GM19193 (cell line): Measurements from ENCODE around the gene TMEM179.

ENCODE experiments used
- POLR2A ChIP-seq: IDR thresholded peaks from 4 replicates; pipeline ENCODE4 v1.6.1; 2011; ENCODE audit not compliant: insufficient read depth, insufficient read length; ENCODE audit errors: extremely low read depth

TMEM179 gene

DNA sequence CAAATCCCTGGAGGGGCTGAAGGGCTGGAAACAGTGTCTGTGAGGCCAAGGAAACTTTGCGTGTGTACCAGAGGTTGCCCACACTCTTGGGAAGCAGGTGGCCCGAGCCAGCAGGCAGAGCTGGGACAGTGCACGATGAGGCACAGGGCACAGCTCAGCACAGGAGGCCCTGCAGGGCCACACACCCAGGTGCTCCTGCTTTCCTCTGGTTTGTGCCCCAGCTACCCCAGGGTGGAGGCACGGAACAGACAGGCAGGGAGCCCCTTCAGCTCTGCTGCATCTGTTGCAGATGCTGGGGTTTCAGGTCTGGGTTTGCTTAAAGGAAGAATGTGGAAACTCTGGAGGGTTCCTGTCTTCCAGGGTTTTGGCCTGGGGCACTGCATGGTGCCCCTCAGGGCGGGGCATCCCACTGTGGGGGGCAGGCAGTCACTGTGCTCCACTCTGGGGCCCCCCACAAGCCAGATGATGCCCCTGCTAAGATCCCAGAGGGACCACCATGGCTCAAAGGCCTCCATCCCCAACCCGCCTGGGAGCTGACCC is 8.6 kb downstream of the TMEM179 start:
- TF ChIP-seq POLR2A, result no peak

DNA sequence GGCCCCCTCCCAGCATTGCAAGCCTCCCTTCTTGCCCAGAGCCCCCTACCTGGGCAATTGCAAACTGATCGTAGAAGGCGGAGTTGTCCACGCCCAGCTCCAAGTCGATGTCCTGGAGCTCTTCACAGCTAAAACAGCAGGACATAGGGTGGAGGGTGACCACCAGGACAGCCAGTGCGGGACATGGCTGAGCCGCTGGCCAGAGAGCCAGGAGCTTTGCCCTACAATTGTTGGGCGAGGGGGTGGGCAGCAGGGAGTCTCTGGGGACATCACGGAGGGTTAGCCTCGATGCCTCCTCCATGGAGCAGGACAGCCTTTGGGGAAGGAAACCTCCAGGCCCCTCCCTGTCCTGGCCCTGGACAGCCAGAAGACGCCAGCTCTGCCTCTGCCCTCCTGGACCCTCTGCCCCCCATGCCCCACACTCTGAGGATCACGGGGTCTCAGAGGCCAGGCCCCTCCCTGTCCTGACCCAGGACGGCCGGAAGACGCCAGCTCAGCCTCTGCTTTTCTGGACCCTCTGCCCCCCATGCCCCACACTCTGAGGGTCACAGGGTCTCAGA is 9.4 kb downstream of the TMEM179 start:
- TF ChIP-seq POLR2A, result no peak

DNA sequence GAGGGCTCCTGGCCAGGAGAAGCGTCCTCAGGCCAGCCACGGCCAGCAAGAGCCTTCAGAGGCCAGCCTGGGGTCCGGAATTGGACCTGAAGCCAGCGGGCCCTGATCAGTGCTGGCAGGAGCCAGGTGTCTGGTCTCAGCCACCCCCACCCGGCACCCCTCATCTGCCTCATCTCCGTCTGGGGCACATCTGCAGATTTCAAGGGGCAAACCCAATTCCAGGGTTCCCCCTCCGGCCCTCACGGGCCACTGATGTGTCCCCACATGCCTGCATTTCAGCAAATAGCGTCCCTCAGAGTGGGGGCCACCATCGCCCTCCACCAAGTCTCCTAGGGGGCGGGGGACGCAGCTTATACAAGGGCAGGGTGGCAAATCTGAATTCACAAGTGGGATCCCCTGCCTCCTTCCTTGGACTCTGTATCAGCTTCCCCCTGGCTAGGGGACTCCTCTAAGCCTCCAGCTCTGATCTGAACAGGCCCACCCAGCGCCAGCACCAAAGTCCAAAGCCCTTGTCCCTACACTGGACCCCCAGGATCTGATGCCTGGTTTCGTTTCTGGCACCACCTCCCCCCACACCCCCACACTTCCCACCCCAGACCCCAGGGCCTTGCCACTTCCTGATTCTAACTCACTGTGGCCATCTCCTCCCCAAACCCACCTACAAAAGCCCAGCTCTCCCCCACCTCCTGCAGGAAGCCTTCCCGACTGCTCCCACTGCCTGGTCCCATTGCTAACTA is 10.1 kb downstream of the TMEM179 start:
- no peak for TF ChIP-seq POLR2A

DNA sequence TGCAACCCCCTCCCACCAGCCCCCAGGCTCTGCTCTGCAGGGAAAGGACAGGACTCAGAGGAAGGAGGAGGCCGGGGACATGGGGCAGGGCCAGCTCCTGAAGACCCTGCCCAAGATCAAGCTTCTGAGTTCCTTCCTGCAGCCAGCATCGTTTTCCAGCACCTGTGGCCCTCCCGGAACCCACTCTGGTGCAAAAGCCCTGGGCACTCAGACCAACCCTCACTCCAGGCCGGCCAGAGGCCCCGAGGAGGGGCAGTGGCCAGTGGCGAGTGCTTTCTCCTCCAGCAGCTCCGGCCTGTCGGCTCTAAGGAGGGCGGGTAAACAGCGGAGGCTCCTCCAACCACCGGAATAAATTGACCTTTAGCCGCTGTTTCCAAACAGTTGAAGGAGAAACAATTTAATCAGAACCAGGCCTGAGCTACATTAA is 10.8 kb downstream of the TMEM179 start:
- no peak for TF ChIP-seq POLR2A

DNA sequence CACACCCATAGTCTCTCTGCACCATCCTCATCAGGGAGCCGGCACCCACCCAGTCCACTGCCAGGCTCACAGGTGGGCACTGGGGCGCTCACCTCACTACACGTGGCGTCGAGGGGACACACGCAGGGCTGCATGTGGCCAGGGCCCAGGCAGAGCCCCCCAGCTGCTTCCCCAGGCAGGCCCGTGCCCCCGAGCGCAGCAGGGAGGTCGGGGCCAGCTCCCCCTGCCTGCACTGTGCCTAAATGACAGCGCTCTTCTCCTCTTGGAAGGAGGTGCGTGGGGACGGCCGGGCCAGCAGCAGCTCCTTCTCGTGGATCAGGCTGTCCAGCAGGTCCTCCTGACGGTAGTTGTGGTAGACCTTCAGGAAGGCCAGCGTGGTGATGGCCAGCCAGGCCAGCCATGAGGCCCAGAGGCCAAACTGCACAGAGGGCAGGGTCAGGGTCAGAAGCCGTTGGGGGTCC is 11.3 kb downstream of the TMEM179 start:
- no peak for TF ChIP-seq POLR2A

DNA sequence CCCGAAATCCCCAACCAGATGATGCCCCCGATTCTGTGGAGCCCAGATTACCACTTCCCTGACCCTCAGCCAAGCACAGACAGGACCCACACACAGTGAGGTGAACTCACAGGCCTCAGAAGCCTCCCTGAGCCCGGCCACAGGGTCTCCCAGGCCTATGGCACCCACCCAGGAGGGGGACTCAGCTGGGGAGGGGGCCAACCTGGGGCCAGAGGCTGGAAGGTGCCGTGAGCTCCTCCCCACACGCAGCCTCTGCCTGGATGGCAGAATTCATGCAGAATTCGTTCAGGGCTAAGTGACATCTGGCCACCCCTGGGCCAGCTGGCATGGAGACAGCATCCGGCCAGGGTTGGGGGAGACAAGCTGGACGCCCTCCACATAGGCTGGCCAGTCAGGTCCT is 11.8 kb downstream of the TMEM179 start:
- TF ChIP-seq POLR2A, result no peak

DNA sequence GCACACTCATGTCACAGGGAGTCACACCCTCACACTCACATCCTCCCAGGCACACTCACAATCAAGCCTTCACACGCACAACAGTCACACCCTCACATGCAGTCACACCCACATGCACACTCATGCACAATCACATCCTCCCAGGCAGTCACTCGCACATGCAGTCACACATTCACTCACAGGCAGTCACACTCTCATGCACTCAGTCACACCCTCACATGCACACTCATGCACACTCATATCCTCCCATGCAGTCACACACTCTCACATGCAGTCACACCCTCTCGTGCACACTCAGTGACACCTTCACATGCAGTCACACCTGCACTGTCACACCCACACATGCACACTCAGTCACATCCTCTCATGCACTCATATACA is 12.3 kb downstream of the TMEM179 start:
- no peak for TF ChIP-seq POLR2A

DNA sequence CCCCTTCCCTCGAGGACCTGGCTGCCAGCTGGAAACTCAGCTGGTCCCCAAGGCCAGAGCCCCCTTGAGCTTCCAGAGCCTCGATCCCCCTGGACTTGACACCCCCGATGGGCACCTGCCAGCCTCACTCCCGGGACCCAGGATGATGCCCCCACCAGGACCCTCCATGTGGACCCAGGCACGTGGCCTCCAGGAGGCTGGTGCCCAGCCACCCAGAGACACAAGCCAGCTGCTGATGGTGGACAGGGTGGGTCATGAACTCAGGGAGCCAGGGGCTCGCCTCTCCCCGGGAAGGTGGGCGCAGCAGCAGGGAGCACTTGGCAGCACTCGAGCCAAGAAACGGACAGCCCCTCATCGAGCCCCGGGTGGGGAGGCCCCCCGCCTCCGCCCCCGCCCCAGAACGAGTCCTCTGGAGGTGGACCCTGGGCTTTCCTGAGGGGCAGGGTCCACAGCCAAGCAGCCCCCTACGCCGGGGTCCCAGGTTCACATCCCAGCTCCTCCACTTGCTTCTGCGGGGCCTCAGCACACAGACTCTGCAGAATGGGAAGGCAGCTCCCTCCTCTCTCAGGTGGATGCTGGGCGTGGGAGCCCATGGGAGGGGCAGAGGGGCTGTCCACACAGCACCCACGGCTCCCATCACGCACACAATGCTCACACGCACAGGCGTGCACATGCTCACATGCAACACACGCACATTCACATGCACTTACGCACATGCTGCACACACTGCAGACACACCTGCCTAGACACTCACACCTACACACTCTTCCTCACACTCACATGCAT is 12.9 kb downstream of the TMEM179 start:
- no peak for TF ChIP-seq POLR2A

DNA sequence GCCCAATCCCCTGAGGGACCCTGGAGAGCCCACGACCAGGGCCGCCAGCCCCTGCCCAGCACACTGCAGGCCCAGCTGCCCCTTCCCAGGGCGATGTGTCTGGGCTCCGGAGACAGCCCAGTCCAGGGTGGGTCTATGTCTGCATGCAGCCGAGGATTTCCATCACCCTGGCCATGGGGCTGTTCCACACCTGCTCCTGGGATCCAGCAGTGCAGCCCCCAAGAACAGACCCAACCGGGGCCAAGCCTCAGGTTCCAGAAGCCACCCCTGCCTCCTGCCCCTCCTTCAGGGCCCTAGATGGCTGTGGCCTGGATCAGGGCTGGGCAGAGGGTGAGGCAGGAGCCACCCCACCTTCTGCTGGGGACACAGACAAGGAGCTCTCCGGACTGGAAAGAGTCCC is 13.5 kb downstream of the TMEM179 start:
- no peak for TF ChIP-seq POLR2A

DNA sequence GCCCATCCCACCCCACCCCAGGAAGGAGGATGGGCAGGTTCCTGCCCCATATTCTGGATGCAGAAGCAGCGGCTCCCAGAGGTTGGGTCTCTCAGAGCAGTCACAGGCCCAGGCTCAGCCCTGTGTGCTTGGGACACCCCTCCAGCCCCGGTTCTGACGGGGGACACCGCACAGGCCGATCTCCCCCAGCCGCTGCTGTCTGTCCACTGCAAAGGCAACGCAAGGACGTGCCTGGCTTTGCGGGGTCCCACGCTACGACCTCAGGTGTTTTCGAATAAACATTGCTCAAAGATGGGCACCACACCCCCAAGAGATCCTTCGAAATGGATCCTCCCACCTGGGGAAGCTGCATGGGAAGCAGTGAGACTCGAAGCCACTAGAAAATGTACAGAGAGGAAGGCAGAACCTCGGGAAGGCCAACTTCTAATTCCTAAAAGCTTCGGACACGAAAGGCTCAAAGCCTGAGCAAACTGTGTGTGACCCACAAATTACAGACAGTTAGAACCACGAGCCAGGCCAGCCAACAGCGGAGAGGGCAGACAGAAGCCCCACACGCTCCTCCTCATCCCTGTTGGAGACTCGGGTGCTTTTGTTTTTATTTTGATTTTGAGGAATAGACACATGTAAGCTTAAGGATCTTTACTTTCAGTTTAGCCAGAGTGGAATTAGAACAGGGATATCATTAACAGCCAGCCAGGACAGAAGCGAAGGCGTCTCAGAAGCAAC is 14.2 kb downstream of the TMEM179 start:
- TF ChIP-seq POLR2A, result no peak

DNA sequence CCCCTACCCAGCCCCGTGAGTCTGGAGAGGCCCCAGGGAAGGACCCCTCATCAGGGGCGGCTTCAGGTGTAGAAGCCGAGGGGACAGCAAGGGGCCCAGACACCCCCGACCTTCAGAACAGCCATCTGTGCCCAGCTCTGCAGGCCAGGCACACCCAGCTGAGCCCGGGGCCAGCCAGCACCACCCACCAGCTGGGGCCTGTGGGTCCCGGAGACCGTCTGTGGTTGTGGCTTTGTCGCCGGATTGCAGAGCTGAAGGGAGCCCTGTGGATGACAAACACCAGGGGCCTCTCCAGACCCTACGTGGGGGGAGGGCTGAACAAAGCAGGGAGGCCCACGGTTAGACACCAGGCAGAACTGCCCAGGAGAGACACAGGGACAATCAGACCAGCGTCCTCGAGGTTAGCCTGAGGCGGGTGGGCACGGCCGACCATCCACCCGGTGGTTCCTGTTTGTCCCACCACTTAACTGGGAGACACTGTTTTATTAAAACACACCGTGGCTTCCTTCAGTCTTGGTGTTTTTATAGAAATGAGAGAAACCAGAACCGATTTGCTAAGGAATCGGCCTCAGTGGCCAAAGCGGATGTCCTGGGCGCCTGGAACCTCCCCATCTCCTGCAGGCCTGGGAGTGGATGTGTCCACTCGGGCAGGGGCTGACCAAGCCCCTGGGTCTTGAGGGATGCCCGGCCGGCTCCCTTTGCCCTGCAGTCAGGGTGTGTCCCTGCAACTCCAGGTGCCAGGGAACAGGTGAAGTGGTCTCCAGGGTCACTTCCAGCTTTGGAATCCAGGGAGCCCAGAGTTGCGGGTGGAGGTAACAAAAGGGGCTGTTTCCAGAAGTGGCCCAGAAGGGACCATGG is 15.0 kb downstream of the TMEM179 start:
- TF ChIP-seq POLR2A, result no peak

DNA sequence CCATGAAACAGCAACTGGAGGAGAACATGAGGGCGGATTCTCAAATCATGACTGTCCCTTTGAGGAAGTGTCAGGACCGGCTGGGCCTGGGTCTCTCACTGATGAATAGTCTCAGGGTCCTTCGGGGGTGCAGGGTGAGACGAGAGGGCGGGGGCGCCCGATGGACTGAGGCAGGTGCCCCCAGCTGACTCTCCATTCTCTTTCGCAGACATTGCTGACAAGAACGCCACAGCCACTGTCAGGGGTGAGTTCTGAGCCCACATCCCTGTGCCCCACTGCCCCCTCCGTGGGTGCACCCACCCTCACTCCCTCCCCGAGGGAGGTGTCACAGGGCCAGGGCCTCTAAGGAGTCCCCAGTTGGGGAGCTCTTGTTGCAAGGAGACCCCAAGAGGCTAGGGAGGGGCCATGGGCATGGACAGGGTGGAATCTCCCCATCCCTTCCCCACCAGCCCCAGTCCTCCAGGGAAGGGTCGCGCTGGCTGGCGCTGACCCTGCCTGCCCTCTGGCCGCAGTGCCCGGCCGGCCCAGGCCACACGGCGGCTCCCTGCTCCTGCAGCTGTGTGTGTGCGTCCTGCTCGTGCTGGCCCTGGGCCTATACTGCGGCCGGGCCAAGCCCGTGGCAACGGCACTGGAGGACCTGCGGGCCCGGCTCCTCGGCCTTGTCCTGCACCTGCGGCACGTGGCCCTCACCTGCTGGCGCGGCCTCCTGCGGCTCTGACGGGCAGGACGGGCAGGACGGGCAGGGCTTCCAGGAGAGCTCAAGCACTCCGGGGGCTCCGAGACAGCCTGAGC is 16.3 kb downstream of the TMEM179 start:
- TF ChIP-seq POLR2A, result no peak

DNA sequence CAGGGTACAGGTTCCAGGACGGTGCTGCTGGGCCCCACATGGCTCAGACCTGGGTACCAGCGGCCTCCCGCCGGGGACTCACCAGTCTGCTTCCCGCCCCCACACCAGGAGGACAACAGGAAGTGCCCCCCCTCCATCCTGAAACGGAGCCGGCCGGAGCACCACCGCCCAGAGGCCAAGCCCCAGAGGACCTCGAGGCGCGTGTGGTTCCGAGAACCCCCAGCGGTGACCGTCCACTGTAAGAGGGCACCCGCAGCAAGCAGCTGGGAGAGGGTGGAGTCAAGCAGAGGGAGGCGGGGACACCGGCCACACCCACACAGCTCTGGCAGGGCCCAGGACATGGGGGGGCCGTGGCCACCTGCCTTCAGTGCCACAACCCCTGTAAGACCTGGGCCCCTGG is 16.9 kb downstream of the TMEM179 start:
- TF ChIP-seq POLR2A, result no peak
